Endothelial cell (in vitro differentiated cells): ENCODE measurements around the gene MSRB2. TPM values are rescaled to one million over a fixed set of nuclear protein-coding genes. Genes with fewer than 3 reads are reported as not detected.
A peak's percentile ranks its signal among the peaks of the same experiment; 100 is the strongest.

Experiments used
- DNase-seq: peaks from one replicate; pipeline ENCODE4 v3.0.0; 2021; ENCODE audit warnings: low spot score
- H3K27ac Mint-ChIP-seq: one replicate; pipeline ENCODE4 v1.8.0; 2021; ENCODE audit warnings: mixed read lengths, inconsistent platforms; ENCODE audit not compliant: unreplicated experiment
- H3K27me3 Mint-ChIP-seq: one replicate; pipeline ENCODE4 v1.8.0; 2021; ENCODE audit warnings: mild to moderate bottlenecking, moderate library complexity, mixed read lengths, inconsistent platforms; ENCODE audit not compliant: unreplicated experiment
- H3K36me3 Mint-ChIP-seq: one replicate; pipeline ENCODE4 v1.8.0; 2021; ENCODE audit warnings: mild to moderate bottlenecking, low read depth, mixed read lengths, inconsistent platforms; ENCODE audit not compliant: unreplicated experiment
- H3K4me1 Mint-ChIP-seq: one replicate; pipeline ENCODE4 v1.8.0; 2021; ENCODE audit warnings: mild to moderate bottlenecking, mixed read lengths, inconsistent platforms; ENCODE audit not compliant: unreplicated experiment
- H3K4me3 Mint-ChIP-seq: one replicate; pipeline ENCODE4 v1.8.0; 2021; ENCODE audit warnings: mild to moderate bottlenecking, mixed read lengths, inconsistent platforms; ENCODE audit not compliant: unreplicated experiment
- H3K9me3 Mint-ChIP-seq: one replicate; pipeline ENCODE4 v1.8.0; 2021; ENCODE audit warnings: mixed read lengths, inconsistent platforms; ENCODE audit not compliant: unreplicated experiment
- total RNA-seq: library from RNA; stranded (reverse); fragmentation: NEBNext Ultra II Directional; extraction: Animal tissue kit (Norgen Biotek cat#: 25700); gene quantifications from one replicate; pipeline ENCODE4 v1.2.1, GENCODE V29; 2021; ENCODE audit not compliant: unreplicated experiment
- TF ChIP-seq, protein P1 (sequence below): fragments of 200-600 bp; sonication (generic); IDR thresholded peaks from one replicate; pipeline ENCODE4 v1.5.0; 2021; ENCODE audit warnings: antibody characterized with exemption; ENCODE audit not compliant: unreplicated experiment

Gene MSRB2
- total RNA-seq, 1 donor from 2014 or later: 29.9 TPM

- H3K27me3 Mint-ChIP-seq: no peaks in the 10 kb centered on the region
- DNase-seq: no peak
- no peak overlapping the region for H3K4me3 Mint-ChIP-seq
- H3K27ac Mint-ChIP-seq: no peak overlapping the region
- no peaks in the 10 kb centered on the region for H3K36me3 Mint-ChIP-seq
- H3K4me1 Mint-ChIP-seq: no peaks in the 10 kb centered on the region
- TF ChIP-seq, protein P1, sequence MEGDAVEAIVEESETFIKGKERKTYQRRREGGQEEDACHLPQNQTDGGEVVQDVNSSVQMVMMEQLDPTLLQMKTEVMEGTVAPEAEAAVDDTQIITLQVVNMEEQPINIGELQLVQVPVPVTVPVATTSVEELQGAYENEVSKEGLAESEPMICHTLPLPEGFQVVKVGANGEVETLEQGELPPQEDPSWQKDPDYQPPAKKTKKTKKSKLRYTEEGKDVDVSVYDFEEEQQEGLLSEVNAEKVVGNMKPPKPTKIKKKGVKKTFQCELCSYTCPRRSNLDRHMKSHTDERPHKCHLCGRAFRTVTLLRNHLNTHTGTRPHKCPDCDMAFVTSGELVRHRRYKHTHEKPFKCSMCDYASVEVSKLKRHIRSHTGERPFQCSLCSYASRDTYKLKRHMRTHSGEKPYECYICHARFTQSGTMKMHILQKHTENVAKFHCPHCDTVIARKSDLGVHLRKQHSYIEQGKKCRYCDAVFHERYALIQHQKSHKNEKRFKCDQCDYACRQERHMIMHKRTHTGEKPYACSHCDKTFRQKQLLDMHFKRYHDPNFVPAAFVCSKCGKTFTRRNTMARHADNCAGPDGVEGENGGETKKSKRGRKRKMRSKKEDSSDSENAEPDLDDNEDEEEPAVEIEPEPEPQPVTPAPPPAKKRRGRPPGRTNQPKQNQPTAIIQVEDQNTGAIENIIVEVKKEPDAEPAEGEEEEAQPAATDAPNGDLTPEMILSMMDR: no peak
- H3K9me3 Mint-ChIP-seq: no peaks in the 10 kb centered on the region
Measured at GRCh38 chr10:23081221-23081750, 14.1 kb upstream of the MSRB2 start.

- H3K27ac Mint-ChIP-seq: no peak overlapping the region
- TF ChIP-seq, protein P1: no peak
- DNase-seq: no peak
- no peak overlapping the region for H3K4me3 Mint-ChIP-seq
- H3K36me3 Mint-ChIP-seq: no peaks in the 10 kb centered on the region
- no peaks in the 10 kb centered on the region for H3K27me3 Mint-ChIP-seq
- no peaks in the 10 kb centered on the region for H3K9me3 Mint-ChIP-seq
- H3K4me1 Mint-ChIP-seq: no peaks in the 10 kb centered on the region
Measured at GRCh38 chr10:23081891-23082290, 13.5 kb upstream of the MSRB2 start.

DNA sequence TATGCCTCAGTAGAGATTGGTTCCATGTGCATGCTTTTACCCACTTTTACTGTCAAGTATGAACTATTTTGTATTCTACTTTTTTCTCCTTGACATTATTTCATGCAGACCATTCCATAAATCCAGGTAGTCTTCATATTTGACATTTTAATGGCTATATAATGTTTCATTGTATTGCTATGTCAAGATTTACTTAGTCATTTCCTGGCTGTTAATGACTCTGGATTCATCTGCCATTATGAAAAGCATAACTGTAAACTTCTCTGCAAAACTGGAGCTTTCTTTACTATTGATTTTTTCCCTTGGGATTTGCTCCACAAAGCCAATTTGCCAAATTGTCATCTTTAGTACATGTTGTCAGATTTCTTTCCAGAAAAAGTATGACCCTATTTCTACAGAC is 6.8 kb upstream of the MSRB2 start:
- no peaks in the 10 kb centered on the region for H3K9me3 Mint-ChIP-seq
- TF ChIP-seq, protein P1: no peak
- no peak overlapping the region for H3K27ac Mint-ChIP-seq
- no peak for DNase-seq
- H3K4me3 Mint-ChIP-seq: no peak overlapping the region
- no peaks in the 10 kb centered on the region for H3K27me3 Mint-ChIP-seq
- H3K4me1 Mint-ChIP-seq: no peaks in the 10 kb centered on the region
- peaks cover 4% of the 10 kb centered on the region for H3K36me3 Mint-ChIP-seq

GRCh38 chr10:23094786-23095403 is 484 bp upstream of the MSRB2 start:
- Mint-ChIP-seq H3K4me3 (peak overlapping the region; percentile 87), H3K27me3 (peaks cover 9% of the 10 kb centered on the region), H3K36me3 (peaks cover 20% of the 10 kb centered on the region), H3K27ac (peak overlapping the region; percentile 87), H3K9me3 (peaks cover 3% of the 10 kb centered on the region), H3K4me1 (peaks cover 25% of the 10 kb centered on the region)
- TF ChIP-seq, protein P1: no peak
- no peak for DNase-seq
